Neutrophil (primary cell): Measurements from ENCODE around the gene SLC9A9.

Experiments
- H3K27ac ChIP-seq: fragments of 200-600 bp; sonication (generic); 2 replicates; pipeline ENCODE4 v1.5.1; 2016; ENCODE audit warnings: mild to moderate bottlenecking, moderate library complexity
- H3K27me3 ChIP-seq: fragments of 200-600 bp; sonication (generic); 2 replicates; pipeline ENCODE4 v1.6.0; 2016; ENCODE audit warnings: mild to moderate bottlenecking
- H3K36me3 ChIP-seq: fragments of 200-600 bp; sonication (generic); 2 replicates; pipeline ENCODE4 v1.5.1; 2017
- H3K4me1 ChIP-seq, 2 experiments: fragments of 200-600 bp in 1 of 2; sonication (generic) in 1 of 2; 1 replicate in 1 of 2; 2 replicates in 1 of 2; pipeline versions ENCODE4 v1.5.1 to v1.6.1; 2013 to 2016; ENCODE audit warnings: low read depth in 1 of 2, low read length in 1 of 2, mild to moderate bottlenecking in 1 of 2, moderate library complexity in 1 of 2; ENCODE audit not compliant: control insufficient read depth in 1 of 2, insufficient read depth in 1 of 2
- H3K4me3 ChIP-seq, 2 experiments: fragments of 200-600 bp in 1 of 2; sonication (generic) in 1 of 2; 1 replicate in 1 of 2; 2 replicates in 1 of 2; pipeline ENCODE4 v1.5.1; 2013 to 2016; ENCODE audit warnings: low read depth in 1 of 2, low read length in 1 of 2, mild to moderate bottlenecking in 1 of 2, moderate library complexity in 1 of 2
- H3K9me3 ChIP-seq: fragments of 200-600 bp; sonication (generic); 2 replicates; pipeline ENCODE4 v1.5.1; 2016
- CTCF ChIP-seq: fragments of 200-600 bp; sonication (generic); IDR thresholded peaks from 2 replicates; pipeline ENCODE4 v1.5.1; 2016; ENCODE audit warnings: antibody characterized with exemption

The SLC9A9 gene

GRCh38 chr3:143865302-143865701 lies 17.0 kb upstream of the SLC9A9 start:
- Histone ChIP-seq H3K27me3 (no peaks in the 10 kb centered on the region), H3K36me3 (no peaks in the 10 kb centered on the region), H3K9me3 (no peaks in the 10 kb centered on the region), H3K27ac (no peak overlapping the region), H3K4me1 (no peaks in the 10 kb centered on the region), H3K4me3 (no peak overlapping the region)
- no peak for TF ChIP-seq CTCF

GRCh38 chr3:143859465-143860203 lies 11.4 kb upstream of the SLC9A9 start:
- no peak overlapping the region for H3K27ac ChIP-seq
- no peaks in the 10 kb centered on the region for H3K9me3 ChIP-seq
- no peaks in the 10 kb centered on the region for H3K4me1 ChIP-seq
- no peaks in the 10 kb centered on the region for H3K27me3 ChIP-seq
- no peak for TF ChIP-seq CTCF
- no peak overlapping the region for H3K4me3 ChIP-seq
- H3K36me3 ChIP-seq: no peaks in the 10 kb centered on the region

GRCh38 chr3:143856252-143856970 lies 8.1 kb upstream of the SLC9A9 start:
- Histone ChIP-seq H3K4me3 (no peak overlapping the region), H3K27ac (no peak overlapping the region), H3K4me1 (no peaks in the 10 kb centered on the region), H3K27me3 (no peaks in the 10 kb centered on the region), H3K9me3 (no peaks in the 10 kb centered on the region), H3K36me3 (no peaks in the 10 kb centered on the region)
- TF ChIP-seq CTCF: no peak

- Histone ChIP-seq H3K36me3 (no peaks in the 10 kb centered on the region), H3K27me3 (no peaks in the 10 kb centered on the region), H3K27ac (no peak overlapping the region), H3K4me1 (no peaks in the 10 kb centered on the region), H3K9me3 (no peaks in the 10 kb centered on the region), H3K4me3 (no peak overlapping the region)
- no peak for TF ChIP-seq CTCF
Observed at GRCh38 chr3:143855183-143855582, 6.9 kb upstream of the SLC9A9 start.

- Histone ChIP-seq H3K27me3 (peaks cover 9% of the 10 kb centered on the region), H3K9me3 (no peaks in the 10 kb centered on the region), H3K36me3 (no peaks in the 10 kb centered on the region), H3K4me1 (peaks cover 0 to 9% of the 10 kb centered on the region in 2 experiments), H3K27ac (no peak overlapping the region), H3K4me3 (no peak overlapping the region)
- no peak for TF ChIP-seq CTCF
Observed at GRCh38 chr3:143851331-143852017, 3.2 kb upstream of the SLC9A9 start.
